ENCODE data around the gene SLC34A3.
"Not testable (repeated sequence)": the region's sequence is repeated elsewhere in the genome, so short reads cannot be mapped to it uniquely, and the experiment has no call there.

Gene SLC34A3

DNA sequence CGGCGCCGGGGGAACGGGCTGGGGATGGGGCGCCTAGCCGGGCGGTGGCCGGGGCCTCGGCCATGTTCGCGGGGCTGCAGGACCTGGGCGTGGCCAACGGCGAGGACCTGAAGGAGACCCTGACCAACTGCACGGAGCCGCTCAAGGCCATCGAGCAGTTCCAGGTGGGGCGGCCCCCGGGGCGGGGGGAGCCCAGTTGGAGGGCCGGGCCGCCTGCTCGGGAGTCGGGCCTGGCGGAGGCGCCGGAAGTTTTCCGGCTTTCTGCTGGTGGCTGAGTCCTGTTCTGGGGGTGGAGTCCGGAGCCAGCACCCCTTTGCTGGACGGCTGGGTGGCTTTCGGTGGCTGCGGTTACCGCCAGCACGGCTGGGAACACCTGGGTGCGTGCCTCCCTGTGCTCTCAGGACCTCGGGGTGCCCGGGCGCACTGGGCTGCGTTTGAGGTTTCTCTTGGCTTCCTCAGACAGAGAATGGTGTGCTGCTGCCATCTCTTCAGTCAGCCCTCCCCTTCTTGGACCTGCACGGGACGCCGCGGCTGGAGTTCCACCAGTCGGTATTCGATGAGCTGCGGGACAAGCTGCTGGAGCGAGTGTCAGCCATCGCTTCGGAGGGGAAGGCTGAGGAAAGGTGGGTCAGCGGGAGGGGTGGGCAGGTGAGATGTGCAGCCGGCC, 24.9 kb downstream of the SLC34A3 start:
- DNase-seq (ENCODE audit: low spot score), result no peak

DNA sequence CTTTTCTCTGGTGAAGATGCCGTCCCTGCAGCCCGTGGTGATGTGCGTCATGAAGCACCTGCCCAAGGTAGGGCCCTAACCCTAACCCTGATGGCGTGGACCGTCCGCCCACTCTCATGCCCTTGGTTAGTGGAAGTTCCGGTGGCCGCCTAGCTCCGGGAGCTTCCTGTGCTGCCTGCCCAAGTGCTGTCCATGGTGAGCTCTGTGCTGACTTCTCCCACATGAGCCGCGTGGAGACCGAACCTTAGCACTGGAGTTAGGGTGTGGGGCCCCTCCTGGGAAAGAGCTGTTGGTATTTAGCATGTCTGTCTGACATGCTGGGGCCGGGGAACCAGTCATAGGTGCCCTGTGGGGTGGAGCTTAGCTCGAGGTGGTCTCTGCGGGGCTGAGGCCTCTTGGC, 25.7 kb downstream of the SLC34A3 start:
- DNase-seq (ENCODE audit: low spot score), result no peak

GRCh38 chr9:137256856-137257255, 26.2 kb downstream of the SLC34A3 start:
- DNase-seq (ENCODE audit: low spot score), result no peak

GRCh38 chr9:137262173-137262908, 31.6 kb downstream of the SLC34A3 start:
- DNase-seq (ENCODE audit: low spot score), result not testable (repeated sequence)

- no peak for DNase-seq (ENCODE audit: low spot score)
These were observed 32.2 kb downstream of the SLC34A3 start for GRCh38 chr9:137262909-137263285.

GRCh38 chr9:137263506-137263905, 32.8 kb downstream of the SLC34A3 start:
- no peak for DNase-seq (ENCODE audit: low spot score)

DNA sequence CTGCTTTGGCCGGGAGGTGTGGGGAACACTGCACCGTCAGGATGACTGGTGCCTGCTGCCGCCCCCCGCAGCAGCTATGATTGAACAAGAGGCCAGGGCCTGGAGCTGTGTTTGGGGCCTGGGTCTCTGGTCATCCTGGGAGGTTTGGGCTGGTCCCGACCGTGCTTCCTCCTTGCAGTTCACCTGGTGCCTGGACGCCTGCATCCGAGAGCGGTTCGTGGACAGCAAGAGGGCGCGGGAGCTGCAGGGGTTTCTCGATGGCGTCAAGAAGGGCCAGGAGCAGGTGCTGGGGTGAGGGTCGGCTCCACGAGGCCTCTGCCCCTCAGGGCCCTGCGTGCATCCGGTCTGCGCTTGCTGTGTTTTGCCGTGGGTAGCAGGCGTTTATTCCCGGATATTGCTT, 33.4 kb downstream of the SLC34A3 start:
- no peak for DNase-seq (ENCODE audit: low spot score)

- DNase-seq (ENCODE audit: low spot score), result no peak
These were observed 34.9 kb downstream of the SLC34A3 start for GRCh38 chr9:137265496-137266161.

- no peak for DNase-seq (ENCODE audit: low spot score)
These were observed 35.4 kb downstream of the SLC34A3 start for GRCh38 chr9:137266162-137266527.

- DNase-seq (ENCODE audit: low spot score), result no peak
These were observed 36.1 kb downstream of the SLC34A3 start for GRCh38 chr9:137266585-137267453.

- DNase-seq (ENCODE audit: low spot score), result no peak
These were observed 37.2 kb downstream of the SLC34A3 start for GRCh38 chr9:137267933-137268355.

DNA sequence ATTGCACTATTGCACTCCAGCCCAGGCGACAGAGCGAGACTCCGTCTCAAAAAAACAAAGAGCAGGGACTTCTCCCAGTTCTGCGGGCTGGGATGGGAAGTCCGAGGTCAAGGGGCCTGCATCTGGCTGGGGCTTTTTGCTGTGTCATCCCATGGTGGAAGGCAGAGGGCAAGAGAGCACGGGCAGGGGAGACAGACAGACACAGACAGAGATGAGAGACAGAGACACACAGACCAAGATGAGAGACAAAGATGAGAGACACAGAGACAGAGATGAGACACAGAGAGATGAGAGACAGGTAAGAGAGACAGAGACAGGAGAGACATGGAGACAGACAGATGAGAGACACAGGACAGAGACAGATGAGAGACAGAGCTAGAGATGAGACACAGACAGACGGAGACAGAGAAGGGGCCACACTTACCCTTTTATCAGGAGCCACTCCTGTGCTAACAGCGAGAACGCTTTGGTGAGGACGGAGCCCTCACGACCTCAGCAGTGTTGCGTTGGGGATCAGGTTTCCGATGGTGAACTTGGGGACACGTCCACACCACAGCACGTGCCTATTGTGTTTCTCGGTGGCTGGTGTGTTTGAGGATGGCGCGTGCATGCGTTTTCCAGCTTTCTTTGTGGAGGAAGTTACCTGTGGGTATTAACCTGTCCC, 38.0 kb downstream of the SLC34A3 start:
- DNase-seq (ENCODE audit: low spot score), result no peak

GRCh38 chr9:137269231-137269772, 38.6 kb downstream of the SLC34A3 start:
- DNase-seq (ENCODE audit: low spot score), result no peak

- DNase-seq (ENCODE audit: low spot score), result no peak
These were observed 40.4 kb downstream of the SLC34A3 start for GRCh38 chr9:137270929-137271695.

DNA sequence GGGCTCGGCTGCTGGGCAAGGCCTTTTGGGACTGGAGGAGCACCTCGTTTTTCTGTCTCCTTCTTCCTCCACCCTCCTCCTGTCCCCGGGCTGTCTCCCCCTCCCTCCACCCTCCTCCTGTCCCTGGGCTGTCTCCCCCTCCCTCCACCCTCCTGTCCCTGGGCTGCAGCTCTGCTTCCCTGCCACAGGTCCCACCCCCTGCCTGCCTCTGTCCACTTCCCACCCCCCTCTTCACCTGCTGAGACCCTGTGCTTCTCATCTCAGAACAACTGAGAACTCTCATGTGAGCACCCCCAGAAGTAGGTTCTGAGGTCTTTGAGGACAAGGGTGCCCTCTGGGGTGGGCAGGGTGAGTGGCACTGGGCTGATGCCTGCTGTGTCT, 41.0 kb downstream of the SLC34A3 start:
- DNase-seq (ENCODE audit: low spot score), result no peak

GRCh38 chr9:137272241-137273094, 41.8 kb downstream of the SLC34A3 start:
- DNase-seq (ENCODE audit: low spot score), result no peak

DNA sequence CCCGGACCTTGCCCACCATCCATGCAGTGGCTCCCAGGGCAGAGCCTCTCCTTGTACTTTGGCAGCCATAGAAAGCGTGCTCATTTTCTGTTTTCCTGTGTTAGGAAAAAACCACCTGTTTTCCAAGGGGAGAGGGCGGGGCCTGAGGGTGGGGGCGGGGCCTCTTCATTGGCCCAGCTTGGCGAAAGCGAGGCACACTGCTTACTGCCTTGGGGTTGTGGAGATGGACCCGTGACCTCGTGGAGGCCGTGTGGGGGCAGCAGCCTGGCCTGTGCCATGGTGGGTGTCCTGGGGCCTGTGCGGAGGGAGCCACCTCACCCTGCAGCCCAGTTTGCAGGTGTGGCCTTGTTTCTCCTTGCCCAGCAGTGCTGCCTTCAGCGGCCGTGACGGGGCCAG, 42.4 kb downstream of the SLC34A3 start:
- DNase-seq (ENCODE audit: low spot score), result no peak

DNA sequence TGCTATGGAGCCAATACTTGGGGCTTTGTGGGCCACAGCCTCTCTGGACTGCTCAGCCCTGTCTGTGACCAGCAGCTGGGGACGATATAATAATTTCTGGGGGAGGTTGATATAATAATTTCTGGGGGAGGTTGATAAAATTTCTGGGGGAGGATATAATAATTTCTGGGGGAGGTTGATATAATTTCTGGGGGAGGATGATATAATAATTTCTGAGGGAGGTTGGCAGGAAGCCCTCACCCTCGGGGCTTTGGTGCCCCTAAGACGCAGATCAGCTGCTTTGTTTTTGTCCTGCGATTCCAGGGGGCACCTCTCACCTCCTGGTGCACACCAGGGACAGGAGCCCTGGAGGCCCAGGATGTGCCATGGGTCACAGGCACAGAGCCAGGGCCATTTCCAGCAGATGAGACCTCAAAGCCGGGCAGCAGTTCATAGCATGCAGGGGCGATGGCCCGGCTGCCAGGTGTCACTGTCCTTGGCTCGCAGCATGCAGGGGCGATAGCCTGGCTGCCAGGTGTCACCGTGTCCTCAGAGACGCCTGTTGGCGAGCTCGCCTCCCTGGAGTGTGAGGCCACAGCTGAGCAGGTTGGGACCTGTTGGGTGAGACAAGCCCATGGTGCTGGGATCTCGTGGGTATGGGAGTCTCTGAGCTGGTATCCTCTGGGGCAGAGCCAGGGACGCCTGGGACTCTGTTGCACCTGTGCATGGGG, 43.1 kb downstream of the SLC34A3 start:
- no peak for DNase-seq (ENCODE audit: low spot score)

DNA sequence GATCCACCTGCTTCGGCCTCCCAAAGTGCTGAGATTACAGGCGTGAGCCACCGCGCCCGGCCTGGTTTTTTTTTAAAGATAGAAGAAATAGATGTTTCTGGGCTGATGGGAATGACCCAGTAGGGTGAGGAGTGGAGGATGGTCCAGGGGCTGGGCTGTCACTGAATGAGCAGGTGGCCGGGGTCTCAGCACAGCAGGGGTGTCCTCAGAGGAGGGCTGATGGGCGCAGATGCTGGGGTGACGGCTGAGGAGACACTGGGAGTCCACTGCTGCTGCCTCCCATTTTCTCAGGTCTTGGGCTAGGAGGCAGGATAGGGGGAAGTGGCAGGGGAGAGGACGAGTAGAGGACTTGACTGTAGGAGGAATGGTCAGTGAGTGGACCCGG, 44.5 kb downstream of the SLC34A3 start:
- DNase-seq (ENCODE audit: low spot score), result no peak
